GM12878 (cell line): ENCODE results near the gene HOXA10. TPM values are rescaled to one million over a fixed set of nuclear protein-coding genes. Genes with fewer than 3 reads are reported as not detected.

Source experiments
- ATAC-seq: fragments of 200-7000 bp; cut with Tn5 transposase; 3 replicates; pipeline ENCODE4 v1.9.1; 2020; ENCODE audit warnings: mild to moderate bottlenecking, moderate library complexity
- BruUV-seq: library from RNA; stranded (reverse); fragments of 400-500 nt; replicated peaks from 2 replicates; lab custom pipeline; 2021; lab: Mats Ljungman, UMichigan
- CTCF ChIA-PET: fragments of 300-600 bp; sonication (Branson Sonifier 250); formaldehyde crosslinking; extraction: SDS; loops from one replicate; lab custom pipeline; 2021; ENCODE audit warnings: inconsistent platforms; lab: Yijun Ruan, JAX
- POLR2A ChIA-PET: fragments of 350-600 bp; formaldehyde crosslinking; extraction: SDS; loops from one replicate; lab custom pipeline; 2021; ENCODE audit warnings: inconsistent platforms; lab: Charles Lee
- RAD21 ChIA-PET: fragments of 300-600 bp; sonication (Branson Sonifier 250); formaldehyde crosslinking; loops from one replicate; lab custom pipeline; 2023; ENCODE audit warnings: antibody characterized with exemption; ENCODE audit not compliant: unreplicated experiment; lab: Charles Lee
- SMC1A ChIA-PET: fragments of 300-600 bp; sonication (Branson Sonifier 250); formaldehyde crosslinking; loops from one replicate; lab custom pipeline; 2023; ENCODE audit not compliant: unreplicated experiment, uncharacterized antibody; lab: Charles Lee
- DNase-seq: peaks from one replicate; pipeline ENCODE4 v3.0.0-alpha.2; 2011; ENCODE audit warnings: low read depth, low spot score
- FAIRE-seq: peaks from 3 replicates; lab custom pipeline; 2011; peaks lifted over from hg19 to GRCh38; lab: Jason Lieb, UNC
- H2AFZ ChIP-seq: 2 replicates; pipeline ENCODE4 v1.6.0; 2011; ENCODE audit warnings: low read depth, low read length, control low read depth; ENCODE audit not compliant: control insufficient read depth
- H3K27ac ChIP-seq: 2 replicates; pipeline ENCODE4 v1.5.1; 2011; ENCODE audit warnings: control low read depth; ENCODE audit not compliant: control insufficient read depth, insufficient read depth
- H3K27me3 ChIP-seq, 2 experiments: replicated peaks in 1 of 2; 2 replicates each; pipeline versions ENCODE4 v1.6.0 to v1.6.1; 2011; ENCODE audit warnings: low read length in 1 of 2; ENCODE audit not compliant: control insufficient read depth in 2 of 2, insufficient read depth in 2 of 2
- H3K36me3 ChIP-seq, 2 experiments: 2 replicates each; pipeline ENCODE4 v1.5.1; 2011; ENCODE audit warnings: low read length in 1 of 2; ENCODE audit not compliant: control insufficient read depth in 2 of 2, insufficient read depth in 2 of 2
- H3K4me1 ChIP-seq: 2 replicates; pipeline ENCODE4 v1.6.1; 2011; ENCODE audit warnings: mild to moderate bottlenecking, low read length, moderate library complexity, mixed read lengths; ENCODE audit not compliant: control insufficient read depth, insufficient read depth
- H3K4me2 ChIP-seq: 2 replicates; pipeline ENCODE4 v1.6.0; 2011; ENCODE audit warnings: control low read depth; ENCODE audit not compliant: control insufficient read depth, insufficient read depth
- H3K4me3 ChIP-seq: fragments of 200-600 bp; sonication (generic); 2 replicates; pipeline ENCODE4 v1.5.1; 2016
- H3K79me2 ChIP-seq: 2 replicates; pipeline ENCODE4 v1.6.0; 2011; ENCODE audit warnings: low read length; ENCODE audit not compliant: control insufficient read depth, insufficient read depth
- H3K9ac ChIP-seq: 2 replicates; pipeline ENCODE4 v1.8.0; 2011; ENCODE audit warnings: low read length, control low read depth, mixed read lengths; ENCODE audit not compliant: control insufficient read depth, insufficient read depth
- H3K9me3 ChIP-seq: replicated peaks from 3 replicates; pipeline ENCODE4 v1.5.1; 2011; ENCODE audit warnings: mild to moderate bottlenecking, low read length; ENCODE audit not compliant: control insufficient read depth, insufficient read depth
- H4K20me1 ChIP-seq: 2 replicates; pipeline ENCODE4 v1.6.0; 2011; ENCODE audit not compliant: control insufficient read depth, insufficient read depth
- ATF7 ChIP-seq: fragments of 450-650 bp; IDR thresholded peaks from 2 replicates; pipeline ENCODE4 v1.6.1; 2016; ENCODE audit warnings: low read depth, mild to moderate bottlenecking
- CUX1 ChIP-seq: IDR thresholded peaks from 2 replicates; pipeline ENCODE4 v1.6.1; 2012; ENCODE audit warnings: improper control_type of control experiment, low read depth, low read length; ENCODE audit not compliant: insufficient replicate concordance
- KDM1A ChIP-seq: fragments of 200-600 bp; sonication (generic); IDR thresholded peaks from 2 replicates; pipeline ENCODE4 v1.6.1; 2016; ENCODE audit warnings: borderline replicate concordance
- LARP7 ChIP-seq: fragments of 450-650 bp; IDR thresholded peaks from 2 replicates; pipeline ENCODE4 v1.6.1; 2017; ENCODE audit warnings: mild to moderate bottlenecking
- MEF2A ChIP-seq: IDR thresholded peaks from 2 replicates; pipeline ENCODE4 v1.6.1; 2011; ENCODE audit warnings: low read depth, mild to moderate bottlenecking, low read length, moderate library complexity; ENCODE audit not compliant: insufficient read depth
- RCOR1 ChIP-seq: conservative IDR thresholded peaks from 2 replicates; pipeline ENCODE4 v1.6.1; 2012; ENCODE audit warnings: low read depth, low read length, improper control_type of control experiment
- SMAD5 ChIP-seq: IDR thresholded peaks from 2 replicates; pipeline ENCODE4 v1.6.1; 2016; ENCODE audit warnings: antibody characterized with exemption, low read depth
- WRNIP1 ChIP-seq: IDR thresholded peaks from 2 replicates; pipeline ENCODE4 v1.6.1; 2011; ENCODE audit warnings: low read depth, low read length, improper control_type of control experiment, borderline replicate concordance
- WGBS: methylation state at CpG from one replicate; pipeline ENCODE4 v1.1.6; 2016; ENCODE audit warnings: low lambda C conversion rate; ENCODE audit not compliant: insufficient replicate concordance, insufficient coverage; ENCODE audit errors: missing lambda C conversion rate; 5-methylcytosine and 5-hydroxymethylcytosine counted together
- in situ Hi-C: fragments of 300-500 bp; cut with MboI; formaldehyde crosslinking; loops from 9 replicates; pipeline ENCODE4 v1.14.3; 2018; ENCODE audit warnings: mixed read lengths
- intact Hi-C: fragments of 100-400 bp; cut with micrococcal nuclease; formaldehyde crosslinking; loops from one replicate; pipeline ENCODE4 v1.14.2; 2022; ENCODE audit not compliant: unreplicated experiment
- polyA plus RNA-seq, 11 experiments: library from polyadenylated mRNA; depleted of rRNA in 4 of 11; unstranded in 6 of 11; stranded (reverse) in 5 of 11; fragments of >200 nt; fragmentation: Nextera tagmentation in 4 of 11; fragmentation: Illumina TruSeq in 1 of 11; extraction: Ambion mirVana in 4 of 11; extraction: Trizol in 1 of 11; gene quantifications; 1 replicate in 1 of 11; 2 replicates in 10 of 11; pipeline versions ENCODE4 v1.2.1 to v1.2.3, GENCODE V29; 2011 to 2016; ENCODE audit warnings: inconsistent platforms in 2 of 11, missing spikeins in 2 of 11, low read depth in 1 of 11
- total RNA-seq, 4 experiments: library from RNA; depleted of rRNA in 3 of 4; stranded (reverse); fragments of >200 nt in 3 of 4; fragmentation: Illumina TruSeq in 1 of 4; extraction: Trizol in 1 of 4; gene quantifications; 2 replicates each; pipeline versions ENCODE4 v1.2.1 to v1.2.3, GENCODE V29; 2013 to 2021

The HOXA10 gene
- total and polyA plus RNA-seq, 10 of the 15 experiments (the other 5 are each of a cell fraction or from before 2014, with no cell fraction given), result not detected

GRCh38 chr7:27161721-27162560, 12.2 kb downstream of the HOXA10 start:
- no TSS peak for BruUV-seq
- DNase-seq (no peak), FAIRE-seq (no peak), ATAC-seq (no peak)
- in situ Hi-C loops, result loop anchor here (25.0 kb wide), 1 partner anchor 1075 kb away; no protein-coding TSS in a partner anchor
- ChIA-PET RAD21 (interaction anchor here (1.1 to 3.8 kb wide), 11 partner anchors 12 to 1269 kb away, joined by 3 to 46 read pairs (median 7); no protein-coding TSS in a partner anchor), CTCF (interaction anchor here (0.6 to 4.6 kb wide), 17 partner anchors 11 to 877 kb away, joined by 3 to 100 read pairs (median 6); partner anchors contain the start of gene HOXA3), POLR2A (interaction anchor here (0.6 kb wide), 1 partner anchor 1600 kb away, joined by 5 read pairs; no protein-coding TSS in a partner anchor), SMC1A (interaction anchor here (0.9 to 2.2 kb wide), 6 partner anchors 12 to 792 kb away, joined by 3 to 13 read pairs (median 4); no protein-coding TSS in a partner anchor)
- Histone ChIP-seq H2AFZ (no peak overlapping the region), H3K9ac (no peak overlapping the region), H3K4me1 (no peaks in the 10 kb centered on the region), H3K36me3 (no peaks in the 10 kb centered on the region), H3K27ac (no peak overlapping the region), H4K20me1 (no peaks in the 10 kb centered on the region), H3K27me3 (peaks cover 18 to 46% of the 10 kb centered on the region in 2 experiments), H3K4me3 (no peak overlapping the region), H3K9me3 (peaks cover 2% of the 10 kb centered on the region; the same call in 1 of the 3 replicates), H3K79me2 (no peaks in the 10 kb centered on the region), H3K4me2 (no peak overlapping the region)
- 30% methylated on average over 27 of the region's 30 CpGs for WGBS
- TF ChIP-seq CUX1 (no peak), ATF7 (no peak), KDM1A (no peak), LARP7 (no peak), MEF2A (no peak), SMAD5 (no peak), WRNIP1 (no peak), RCOR1 (no peak)
- intact Hi-C loops, result loop anchor here (1.0 to 5.0 kb wide), 6 partner anchors 305 to 1270 kb away; no protein-coding TSS in a partner anchor
